ENCODE data around the gene RS1. TPM values are rescaled to one million over a fixed set of nuclear protein-coding genes. Genes with fewer than 3 reads are reported as not detected.
A peak's percentile ranks its signal among the peaks of the same experiment; 100 is the strongest.

RS1 gene
- total RNA-seq: not detected

DNA sequence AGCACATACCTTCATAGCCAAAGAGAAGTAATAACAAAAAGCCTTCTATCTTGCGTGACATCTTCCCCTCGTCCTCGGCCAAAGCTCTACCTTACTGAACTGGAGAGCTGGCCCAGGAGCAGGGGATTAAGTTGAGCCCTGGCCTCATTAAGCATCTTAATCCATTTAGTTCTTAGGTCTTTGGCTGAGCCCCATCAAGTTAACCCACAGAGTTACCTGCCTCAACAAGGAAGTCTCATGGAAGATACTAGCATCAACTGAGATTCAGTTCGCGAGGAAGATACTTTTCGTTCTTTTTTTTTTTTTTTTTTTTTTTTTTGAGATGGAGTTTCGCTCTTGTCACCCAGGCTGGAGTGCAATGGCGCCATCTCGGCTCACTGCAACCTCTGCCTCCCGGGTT, at the start of gene RS1:
RS1 (minus strand) TSS at position 101 of the 400 bp plus-strand sequence; CDS start at position 61, 40 bp downstream.
- no peak for DNase-seq (ENCODE audit: low spot score in 2 of 2)
- FAIRE-seq: no peak

DNA sequence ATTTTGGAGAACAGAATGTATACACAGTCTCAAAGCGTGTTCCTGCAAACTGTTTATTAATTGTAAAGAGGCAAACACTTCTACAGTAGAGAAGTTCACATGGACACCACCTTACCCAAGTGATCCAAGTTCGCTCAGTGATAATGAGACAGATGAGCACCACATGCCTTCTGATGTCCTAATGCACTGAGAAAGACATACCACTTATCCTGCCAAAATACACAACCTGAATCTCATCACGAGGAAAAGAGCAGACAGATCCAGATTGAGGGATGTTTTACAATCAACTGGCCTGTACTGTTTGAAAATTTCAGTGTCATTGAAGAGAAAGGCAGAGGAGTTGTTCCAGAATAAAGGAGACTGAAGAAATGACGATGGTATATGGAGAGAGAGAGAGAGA, 47.9 kb upstream of the RS1 start:
- FAIRE-seq (no peak), DNase-seq (ENCODE audit: low spot score in 2 of 2) (no peak)

DNA sequence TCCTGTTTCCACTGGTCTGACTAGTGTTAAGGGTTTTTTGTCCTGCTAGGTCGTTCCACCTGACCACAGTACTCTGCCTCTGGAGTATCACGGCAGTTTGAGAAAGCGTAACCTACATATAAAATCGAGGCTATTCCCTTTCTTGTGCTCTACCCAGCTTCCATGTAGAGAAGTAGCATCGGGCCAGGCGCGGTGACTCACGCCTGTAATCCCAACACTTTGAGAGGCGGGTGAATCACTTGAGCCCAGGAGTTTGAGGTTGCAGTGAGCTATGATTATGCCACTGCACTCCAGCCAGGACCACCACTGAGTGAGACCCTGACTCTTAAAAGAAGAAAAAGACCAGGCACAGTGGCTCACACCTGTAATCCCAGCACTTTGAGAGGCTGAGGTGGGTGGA, 43.0 kb upstream of the RS1 start:
- no peak for FAIRE-seq
- DNase-seq (ENCODE audit: low spot score in 2 of 2): no peak

- FAIRE-seq (no peak), DNase-seq (ENCODE audit: low spot score in 2 of 2) (no peak)
Observed at GRCh38 chrX:18709833-18710232, 37.9 kb upstream of the RS1 start.

- DNase-seq (ENCODE audit: low spot score in 2 of 2) (peak in 1 of 2 donors; percentile 5), FAIRE-seq (no peak)
Observed at GRCh38 chrX:18707426-18708049, 35.6 kb upstream of the RS1 start, which contains the start of gene PPEF1. Gene PPEF1 (plus strand): TSS chrX:18707645. CDS start chrX:18707781, 136 bp downstream.

DNA sequence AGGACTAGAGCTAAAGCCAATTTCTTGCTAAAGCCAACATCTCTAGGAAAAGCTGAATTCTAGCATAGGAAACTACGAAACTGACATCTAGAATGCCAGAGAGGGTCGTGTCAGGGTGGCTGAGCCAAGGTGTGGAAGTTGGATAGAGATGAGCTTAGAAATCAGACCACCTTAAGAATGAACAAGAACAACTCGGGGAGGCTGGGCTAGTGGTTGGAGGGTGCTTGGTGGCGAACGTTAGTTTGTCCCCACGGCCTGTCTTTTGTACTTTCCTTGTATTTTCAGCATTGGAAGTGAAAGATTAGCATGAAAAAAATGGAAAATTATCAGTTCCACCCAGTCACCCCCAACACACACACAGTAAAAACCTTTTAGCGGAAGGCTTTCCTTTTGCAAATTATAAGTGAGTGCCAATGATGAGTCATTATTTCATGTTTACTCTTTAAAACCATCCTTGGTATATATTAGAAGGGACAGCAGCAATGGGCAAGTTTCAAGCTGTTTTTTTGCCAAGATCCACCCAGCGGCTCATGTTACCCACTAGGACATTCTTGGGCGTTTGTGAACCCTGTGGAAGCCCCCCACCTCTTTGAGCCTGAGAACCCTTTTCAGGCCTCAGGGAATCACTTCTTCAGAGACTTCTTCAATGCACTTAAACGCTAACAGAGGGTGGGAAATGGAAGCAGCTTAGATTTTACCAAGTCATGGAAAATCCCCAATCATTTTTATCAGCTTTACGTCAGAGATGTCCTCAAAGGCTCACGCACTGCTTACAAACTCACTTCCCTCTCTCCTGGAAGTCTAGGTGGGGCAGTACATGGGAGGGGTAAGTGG, 30.7 kb upstream of the RS1 start:
- no peak for FAIRE-seq
- no peak for DNase-seq (ENCODE audit: low spot score in 2 of 2)

GRCh38 chrX:18701621-18702361, 29.9 kb upstream of the RS1 start:
- DNase-seq (ENCODE audit: low spot score in 2 of 2) (no peak), FAIRE-seq (no peak)

- DNase-seq (ENCODE audit: low spot score in 2 of 2) (no peak), FAIRE-seq (no peak)
Observed at GRCh38 chrX:18698737-18699650, 27.1 kb upstream of the RS1 start.

- no peak for FAIRE-seq
Observed at GRCh38 chrX:18696653-18697052, 24.7 kb upstream of the RS1 start.

GRCh38 chrX:18692541-18692940, 20.6 kb upstream of the RS1 start:
- DNase-seq (ENCODE audit: low spot score in 2 of 2) (no peak), FAIRE-seq (no peak)

More at GRCh38 chrX:18696653-18697052, 24.7 kb upstream of the RS1 start:
- DNase-seq (ENCODE audit: low spot score in 2 of 2): no peak

DNA sequence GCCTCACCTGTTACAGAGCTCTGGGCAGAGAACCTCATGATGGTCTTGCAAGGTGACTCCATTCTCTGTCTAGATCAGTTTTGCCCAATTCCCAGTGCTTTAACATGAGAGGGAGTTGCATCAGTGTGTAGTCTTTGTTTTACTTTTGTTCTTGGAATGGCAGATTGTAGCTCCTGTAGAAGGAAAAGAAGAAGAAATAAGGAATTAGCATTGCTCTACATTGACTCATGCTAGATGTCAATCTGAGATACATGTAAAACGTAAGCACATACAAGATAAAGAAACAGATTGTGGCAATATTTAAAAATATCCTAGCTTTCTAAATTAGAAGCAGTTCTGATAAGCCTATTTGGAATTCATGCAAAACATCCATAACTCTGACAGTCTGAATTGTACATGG, 19.5 kb upstream of the RS1 start:
- DNase-seq (ENCODE audit: low spot score in 2 of 2) (no peak), FAIRE-seq (no peak)

DNA sequence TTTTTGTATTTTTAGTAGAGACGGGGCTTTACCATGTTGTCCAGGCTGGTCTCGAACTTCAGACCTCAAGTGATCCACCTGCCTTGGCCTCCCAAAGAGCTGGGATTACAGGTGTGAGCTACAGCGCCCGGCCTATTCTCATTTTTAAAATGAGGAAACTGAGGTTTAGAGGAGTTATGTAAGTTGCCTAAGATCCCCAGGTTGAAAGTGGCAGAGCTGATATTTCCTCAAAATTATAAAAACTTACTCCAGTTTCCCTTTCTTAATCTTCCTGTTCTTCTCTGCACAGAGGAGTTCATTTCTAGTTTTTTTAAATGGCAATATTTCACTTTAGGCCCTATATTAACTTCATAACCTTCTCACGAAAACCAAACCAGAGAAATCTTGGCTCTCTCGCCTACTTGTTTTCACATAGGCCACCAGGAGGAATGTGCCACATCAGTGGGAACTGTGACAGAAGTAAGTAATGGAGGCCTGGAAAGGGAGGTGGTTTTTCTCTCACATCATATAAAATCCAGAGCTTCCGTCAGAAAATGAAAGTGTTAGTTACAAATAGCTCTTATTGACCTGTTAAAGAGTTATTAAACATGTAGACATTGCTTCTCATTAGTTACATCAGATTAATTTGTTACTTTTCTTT, 16.1 kb upstream of the RS1 start:
- no peak for FAIRE-seq
- DNase-seq (ENCODE audit: low spot score in 2 of 2): no peak

- DNase-seq (ENCODE audit: low spot score in 2 of 2): no peak
Observed at GRCh38 chrX:18682979-18683387, 11.1 kb upstream of the RS1 start.

DNA sequence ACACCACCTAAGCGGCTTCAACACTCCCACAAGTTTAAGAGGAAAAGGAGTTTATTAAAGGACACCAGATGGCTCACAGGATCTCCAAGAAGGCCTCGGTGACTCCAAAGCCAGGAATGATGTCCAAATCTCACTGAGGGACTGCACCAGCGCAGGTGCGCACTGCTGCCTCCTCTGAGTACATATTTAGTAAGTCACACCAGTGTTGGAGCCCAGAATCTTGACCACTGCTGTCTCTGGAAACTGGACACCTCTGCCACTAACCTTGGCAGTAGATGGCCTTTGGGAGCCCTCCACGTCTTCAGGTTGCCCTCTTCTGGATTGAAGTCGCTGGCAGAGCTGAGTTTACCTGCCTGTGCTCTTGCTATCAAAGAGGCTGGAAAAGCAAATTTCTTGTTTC, 10.1 kb upstream of the RS1 start:
- DNase-seq (ENCODE audit: low spot score in 2 of 2) (no peak), FAIRE-seq (no peak)

More at GRCh38 chrX:18682979-18683387, 11.1 kb upstream of the RS1 start:
- no peak for FAIRE-seq

DNA sequence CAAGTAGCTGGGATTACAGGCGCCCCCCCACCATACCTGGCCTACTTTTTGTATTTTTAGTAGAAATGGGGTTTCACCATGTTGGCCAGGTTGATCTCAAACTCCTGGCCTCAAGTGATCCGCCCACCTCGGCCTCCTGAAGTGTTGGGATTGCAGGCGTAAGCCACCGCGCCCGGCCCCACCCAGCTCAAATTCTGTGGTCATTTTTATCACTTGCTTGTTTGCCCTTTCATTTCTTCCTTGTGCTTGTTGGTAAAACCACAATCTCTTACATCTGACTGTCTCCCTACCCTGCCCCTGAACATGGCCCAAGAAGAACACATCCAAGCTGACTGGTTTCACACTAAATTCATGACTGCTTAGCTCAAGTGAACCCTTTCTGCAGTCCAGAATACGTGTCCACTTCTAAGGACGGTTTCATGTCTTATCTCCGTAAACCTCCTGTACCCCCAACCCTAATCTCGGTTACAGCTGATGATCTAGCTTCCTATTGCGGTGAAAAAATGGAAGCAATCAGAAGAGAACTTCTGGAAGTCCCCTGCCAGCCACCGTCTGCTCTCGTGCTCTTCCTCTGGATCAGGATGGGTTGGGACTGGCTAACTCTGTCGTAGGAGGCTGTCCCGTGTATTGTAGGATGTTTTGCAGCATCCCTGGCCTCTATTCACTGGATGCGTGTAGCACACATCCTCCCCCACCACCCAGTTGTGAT, 5.4 kb upstream of the RS1 start:
- DNase-seq (ENCODE audit: low spot score in 2 of 2): no peak
- no peak for FAIRE-seq

DNA sequence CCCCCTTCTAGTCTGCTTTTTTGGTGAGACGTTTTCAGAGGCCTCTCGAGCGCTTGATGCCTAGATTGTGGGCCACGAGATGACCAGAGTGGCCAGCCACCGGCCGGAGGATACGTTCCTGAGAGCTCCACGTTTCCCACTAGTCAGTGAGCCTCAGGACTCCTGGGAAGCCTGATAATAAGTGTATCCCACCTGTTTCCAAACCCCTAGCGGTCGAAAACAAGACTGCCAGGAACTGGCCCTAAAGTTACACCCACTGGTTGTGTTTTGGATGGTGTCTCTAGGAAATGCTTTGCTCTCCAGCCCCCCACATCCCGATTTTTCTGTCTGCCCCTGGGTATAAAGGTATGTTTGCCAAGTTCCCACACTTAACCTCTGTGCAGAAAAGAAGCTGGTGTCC, 4.6 kb upstream of the RS1 start:
- no peak for DNase-seq (ENCODE audit: low spot score in 2 of 2)
- no peak for FAIRE-seq

DNA sequence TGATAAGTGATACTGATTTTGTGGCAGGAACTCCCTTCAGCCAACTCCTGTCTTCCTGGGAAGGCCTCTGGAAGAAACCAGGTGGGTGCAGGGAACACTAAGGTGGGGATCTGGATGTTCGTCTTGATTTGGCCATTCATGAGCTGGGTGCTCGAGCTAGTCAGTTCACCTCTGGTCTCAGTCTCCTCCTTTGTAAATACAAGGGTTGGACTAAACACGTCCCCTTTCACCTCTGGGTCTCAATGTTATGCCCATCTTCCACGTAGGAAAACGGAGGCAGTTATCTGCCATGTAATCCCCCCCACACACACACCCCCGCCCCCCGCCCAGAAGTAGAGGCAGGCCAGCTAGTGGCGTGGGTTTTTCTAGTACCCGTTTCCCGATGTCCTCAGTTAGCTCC, 4.1 kb upstream of the RS1 start:
- FAIRE-seq (no peak), DNase-seq (ENCODE audit: low spot score in 2 of 2) (no peak)

DNA sequence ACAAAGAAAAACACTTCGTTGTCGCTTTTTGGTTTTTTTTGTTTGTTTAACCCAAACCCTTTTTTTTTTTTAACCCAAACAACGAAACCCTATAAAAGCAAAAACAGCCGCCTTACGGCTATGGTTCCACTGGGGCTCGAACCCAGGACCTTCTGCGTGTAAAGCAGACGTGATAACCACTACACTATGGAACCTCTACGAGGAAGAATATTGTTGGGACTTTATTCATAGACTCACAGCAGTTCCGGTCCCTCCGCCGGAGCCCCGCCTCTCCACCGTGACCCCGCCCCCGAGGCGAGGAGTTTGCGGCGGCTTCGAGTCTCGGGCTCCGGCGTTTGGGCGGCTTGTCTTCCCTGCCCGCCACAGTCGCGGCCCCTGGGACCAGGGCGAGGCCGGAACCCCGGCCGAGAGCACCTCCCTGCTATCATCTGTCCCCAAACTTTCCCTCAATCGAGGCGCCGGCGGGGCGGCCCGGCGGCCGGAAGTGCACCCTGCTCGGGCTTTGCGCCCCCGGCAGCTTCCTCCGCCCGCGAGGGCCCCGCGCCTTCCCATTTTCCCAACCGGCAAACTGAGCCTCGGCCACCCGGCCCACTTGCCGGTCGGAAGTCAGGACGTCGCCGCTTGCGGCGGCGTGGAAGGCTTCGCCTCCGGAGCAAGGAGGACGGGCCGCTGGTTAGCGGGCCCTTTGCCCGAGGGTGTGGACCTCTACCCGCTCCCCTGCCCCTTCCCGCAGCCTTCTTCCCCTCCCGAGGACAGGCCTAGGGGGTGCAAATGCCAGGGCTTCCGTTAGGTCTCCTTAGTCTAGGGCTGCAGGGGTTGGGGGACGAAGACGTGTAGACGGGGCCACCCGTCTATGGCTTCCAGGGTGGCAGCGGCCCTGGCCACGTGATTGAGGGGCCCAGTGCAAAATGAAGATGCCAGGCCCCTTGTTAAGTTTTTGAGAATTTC, 3.2 kb upstream of the RS1 start:
- peak; percentile 86 to 87 for DNase-seq (ENCODE audit: low spot score in 2 of 2)
- FAIRE-seq: peak; percentile 37

Measured in frontal cortex (tissue), 4 donors.